Stomach (tissue), 9 donors: ENCODE measurements around the gene ZFP92. TPM values are rescaled to one million over a fixed set of nuclear protein-coding genes. Genes with fewer than 3 reads are reported as not detected.
A peak's percentile ranks its signal among the peaks of the same experiment; 100 is the strongest.
"Not testable (repeated sequence)": the region's sequence is repeated elsewhere in the genome, so short reads cannot be mapped to it uniquely, and the experiment has no call there.

Source experiments
- DNase-seq, 2 donors: peaks; one replicate each; pipeline versions ENCODE4 v3.0.0 to v3.0.0-alpha.2; 2013 to 2019
- H3K27ac ChIP-seq, 5 donors: fragments of 200-600 bp in 4 of 5; sonication (generic) in 4 of 5; one replicate each; pipeline ENCODE4 v1.5.1; 2013 to 2019; ENCODE audit warnings: mild to moderate bottlenecking in 1 of 5, moderate library complexity in 1 of 5
- H3K27me3 ChIP-seq, 3 donors: fragments of 200-600 bp; sonication (generic); one replicate each; pipeline ENCODE4 v1.5.1; 2017 to 2019; ENCODE audit warnings: mixed run types in 1 of 3
- H3K36me3 ChIP-seq, 4 donors: fragments of 200-600 bp; sonication (generic); 1 replicate in 3 of 4; 2 replicates in 1 of 4; pipeline ENCODE4 v1.5.1; 2016 to 2019
- H3K4me1 ChIP-seq, 4 donors: fragments of 200-600 bp; sonication (generic); one replicate each; pipeline ENCODE4 v1.5.1; 2016 to 2019
- H3K4me3 ChIP-seq, 4 donors: fragments of 200-600 bp; sonication (generic) in 3 of 4; one replicate each; pipeline ENCODE4 v1.5.1; 2016 to 2019; ENCODE audit warnings: mild to moderate bottlenecking in 1 of 4
- H3K9me3 ChIP-seq, 4 donors: fragments of 200-600 bp; sonication (generic); one replicate each; pipeline ENCODE4 v1.5.1; 2016 to 2019
- EP300 ChIP-seq: sonication (generic); formaldehyde crosslinking; IDR thresholded peaks from one replicate; pipeline ENCODE4 v1.6.1; 2017; ENCODE audit warnings: antibody characterized with exemption
- POLR2A ChIP-seq, 4 donors: fragments of 450-650 bp; IDR thresholded peaks; one replicate each; pipeline ENCODE4 v1.6.1; 2016; ENCODE audit warnings: antibody characterized with exemption in 4 of 4, control low read depth in 2 of 4, mild to moderate bottlenecking in 1 of 4, moderate library complexity in 1 of 4
- POLR2AphosphoS5 ChIP-seq, 3 donors: sonication (generic); formaldehyde crosslinking; IDR thresholded peaks; one replicate each; pipeline ENCODE4 v1.6.1; 2016; ENCODE audit warnings: antibody characterized with exemption in 3 of 3
- WGBS, 5 donors: extraction: QIAGEN DNeasy Blood & Tissue Kit in 3 of 5; methylation state at CpG; one replicate each; pipeline versions ENCODE4 v1.1.5 to v1.1.7; 2013 to 2018; 5-methylcytosine and 5-hydroxymethylcytosine counted together
- intact Hi-C: fragments of 100-400 bp; cut with DNase I; formaldehyde crosslinking; loops from one replicate; pipeline ENCODE4 v1.15.1; 2023; ENCODE audit warnings: low total_unique reads
- polyA plus RNA-seq, 3 donors: library from polyadenylated mRNA; stranded (reverse); fragments of 200-250 nt; gene quantifications; one replicate each; pipeline ENCODE4 v1.2.3, GENCODE V29; 2013
- total RNA-seq, 5 donors: library from RNA; depleted of rRNA; stranded (reverse); fragments of >200 nt; gene quantifications; one replicate each; pipeline versions ENCODE4 v1.1.0 to v1.2.3, GENCODE V29; 2014 to 2016
- TF ChIP-seq, protein P1 (sequence below), 7 experiments: fragments of 450-650 bp in 4 of 7; fragments of 200-600 bp in 3 of 7; sonication (generic) in 3 of 7; IDR thresholded peaks; one replicate each; pipeline ENCODE4 v1.5.1; 2016 to 2019; ENCODE audit warnings: antibody characterized with exemption in 7 of 7, control low read depth in 2 of 7, mild to moderate bottlenecking in 1 of 7
- donor health status: healthy with polysubstance abuse.
- donor health status: Bipolar disorder and iron deficiency.
- donor health status: healthy.

Gene ZFP92
- total and polyA plus RNA-seq, 8 donors: under 0.01 to 0.92 (median 0.31) TPM; not detected in 3

DNA sequence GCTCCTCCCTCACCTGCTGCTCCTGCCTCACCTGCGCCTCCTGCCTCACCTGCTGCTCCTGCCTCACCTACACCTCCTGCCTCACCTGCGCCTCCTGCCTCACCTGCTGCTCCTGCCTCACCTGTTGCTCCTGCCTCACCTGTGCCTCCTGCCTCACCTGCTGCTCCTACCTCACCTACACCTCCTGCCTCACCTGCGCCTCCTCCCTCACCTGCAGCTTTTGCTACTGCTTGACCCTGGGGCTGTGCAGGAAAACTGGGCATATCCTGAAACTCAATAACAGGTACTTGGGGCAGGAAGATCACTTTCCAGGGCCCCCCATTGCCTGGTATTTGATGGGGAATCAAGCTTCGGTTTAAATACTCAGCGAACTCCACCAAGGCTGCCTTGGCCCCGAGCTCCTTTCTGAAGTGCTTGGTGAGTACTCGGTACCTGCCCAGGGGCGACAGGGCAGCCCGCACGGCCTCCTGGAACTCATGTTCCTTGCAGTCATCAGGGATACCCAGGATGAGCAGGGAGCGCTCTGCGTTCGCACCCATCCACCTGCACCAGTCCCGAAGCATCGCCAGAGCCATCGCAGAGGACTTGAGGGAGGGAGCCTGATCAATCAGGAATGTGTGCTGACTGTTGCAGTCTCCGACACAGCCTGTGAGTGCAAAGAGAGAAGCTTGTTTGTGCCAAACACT, 12.9 kb upstream of the ZFP92 start:
- no peak overlapping the region for H3K4me3 ChIP-seq
- H3K9me3 ChIP-seq: peaks cover 0 to 13% (median 4%) of the 10 kb centered on the region in 4 donors
- DNase-seq: no peak
- H3K27me3 ChIP-seq: peaks cover 0 to 15% (median 11%) of the 10 kb centered on the region in 3 donors
- no peaks in the 10 kb centered on the region for H3K36me3 ChIP-seq
- no peaks in the 10 kb centered on the region for H3K4me1 ChIP-seq
- TF ChIP-seq POLR2A (IDR thresholded peaks at IDR 0.05) (no peak), EP300 (no peak), POLR2AphosphoS5 (IDR thresholded peaks at IDR 0.05) (no peak)
- TF ChIP-seq, protein P1, sequence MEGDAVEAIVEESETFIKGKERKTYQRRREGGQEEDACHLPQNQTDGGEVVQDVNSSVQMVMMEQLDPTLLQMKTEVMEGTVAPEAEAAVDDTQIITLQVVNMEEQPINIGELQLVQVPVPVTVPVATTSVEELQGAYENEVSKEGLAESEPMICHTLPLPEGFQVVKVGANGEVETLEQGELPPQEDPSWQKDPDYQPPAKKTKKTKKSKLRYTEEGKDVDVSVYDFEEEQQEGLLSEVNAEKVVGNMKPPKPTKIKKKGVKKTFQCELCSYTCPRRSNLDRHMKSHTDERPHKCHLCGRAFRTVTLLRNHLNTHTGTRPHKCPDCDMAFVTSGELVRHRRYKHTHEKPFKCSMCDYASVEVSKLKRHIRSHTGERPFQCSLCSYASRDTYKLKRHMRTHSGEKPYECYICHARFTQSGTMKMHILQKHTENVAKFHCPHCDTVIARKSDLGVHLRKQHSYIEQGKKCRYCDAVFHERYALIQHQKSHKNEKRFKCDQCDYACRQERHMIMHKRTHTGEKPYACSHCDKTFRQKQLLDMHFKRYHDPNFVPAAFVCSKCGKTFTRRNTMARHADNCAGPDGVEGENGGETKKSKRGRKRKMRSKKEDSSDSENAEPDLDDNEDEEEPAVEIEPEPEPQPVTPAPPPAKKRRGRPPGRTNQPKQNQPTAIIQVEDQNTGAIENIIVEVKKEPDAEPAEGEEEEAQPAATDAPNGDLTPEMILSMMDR (IDR thresholded peaks at IDR 0.05): no peak
- intact Hi-C loops: no loop called here
- H3K27ac ChIP-seq: no peak overlapping the region
- WGBS, 5 donors: 82 to 87% (median 86%) methylated on average over 3 to 17 of the region's 17 CpGs

DNA sequence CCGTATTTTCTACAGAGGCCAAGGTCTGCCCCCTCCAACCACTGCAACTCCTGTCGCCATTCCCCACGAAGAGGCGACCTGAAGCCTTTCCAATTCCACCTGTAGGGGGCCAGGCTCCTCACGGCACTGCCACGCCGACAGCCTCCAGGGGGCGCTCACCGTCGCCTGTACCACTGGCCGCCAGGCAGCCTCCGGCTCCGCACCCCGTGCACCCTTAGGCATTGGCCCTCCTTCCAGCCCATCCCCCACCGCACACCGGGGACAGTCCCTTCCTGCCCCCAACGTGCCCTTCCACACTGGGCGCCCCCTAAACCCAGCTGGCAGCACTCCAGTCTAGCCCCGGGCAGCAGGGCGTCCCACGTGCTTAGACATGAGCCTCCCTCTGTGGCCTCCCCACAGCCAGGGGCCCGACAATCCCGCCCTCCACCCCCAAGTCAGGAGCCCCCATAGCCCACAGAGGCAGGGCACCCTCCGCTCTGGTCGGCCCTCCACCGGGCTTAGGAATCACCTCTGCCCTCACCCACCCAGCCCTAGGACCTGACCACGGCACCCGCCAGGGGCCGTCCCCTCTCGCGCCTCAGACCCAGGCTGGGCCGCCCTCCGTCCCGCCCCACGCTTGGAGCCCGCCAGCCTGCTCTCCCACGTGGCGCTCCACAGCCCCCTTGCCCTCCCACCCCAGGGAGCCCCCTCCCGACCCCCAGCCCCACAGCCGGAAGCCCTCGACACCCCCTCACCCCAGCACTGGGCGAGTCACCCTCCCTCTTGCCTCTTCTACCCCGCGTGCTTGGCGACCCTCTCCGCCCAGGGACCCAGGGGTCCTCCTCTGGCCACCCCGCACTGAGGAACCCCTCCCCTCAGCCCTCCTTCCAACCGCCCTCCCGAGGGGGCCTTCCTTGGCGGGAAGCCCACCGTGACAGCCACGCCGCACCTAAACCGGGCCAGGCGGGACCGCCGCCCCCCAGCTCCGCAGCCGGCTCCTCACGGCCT, 10.8 kb upstream of the ZFP92 start:
- no peak for TF ChIP-seq POLR2A (IDR thresholded peaks at IDR 0.05)
- no peak for TF ChIP-seq EP300
- TF ChIP-seq, protein P1 (IDR thresholded peaks at IDR 0.05): peak in 3 of 7 experiments; percentile 26 to 42 (median 26)
- no peak for TF ChIP-seq POLR2AphosphoS5 (IDR thresholded peaks at IDR 0.05)
- H3K4me1 ChIP-seq: no peaks in the 10 kb centered on the region
- H3K4me3 ChIP-seq: no peak overlapping the region
- no peaks in the 10 kb centered on the region for H3K36me3 ChIP-seq
- peak; percentile 27 to 35 for DNase-seq
- H3K27ac ChIP-seq: no peak overlapping the region
- peaks cover 0 to 15% (median 7%) of the 10 kb centered on the region in 3 donors for H3K27me3 ChIP-seq
- WGBS, 5 donors: 72 to 80% (median 76%) methylated on average over 29 to 60 of the region's 60 CpGs
- intact Hi-C loops: no loop called here
- peaks cover 0 to 13% (median 4%) of the 10 kb centered on the region in 4 donors for H3K9me3 ChIP-seq

DNA sequence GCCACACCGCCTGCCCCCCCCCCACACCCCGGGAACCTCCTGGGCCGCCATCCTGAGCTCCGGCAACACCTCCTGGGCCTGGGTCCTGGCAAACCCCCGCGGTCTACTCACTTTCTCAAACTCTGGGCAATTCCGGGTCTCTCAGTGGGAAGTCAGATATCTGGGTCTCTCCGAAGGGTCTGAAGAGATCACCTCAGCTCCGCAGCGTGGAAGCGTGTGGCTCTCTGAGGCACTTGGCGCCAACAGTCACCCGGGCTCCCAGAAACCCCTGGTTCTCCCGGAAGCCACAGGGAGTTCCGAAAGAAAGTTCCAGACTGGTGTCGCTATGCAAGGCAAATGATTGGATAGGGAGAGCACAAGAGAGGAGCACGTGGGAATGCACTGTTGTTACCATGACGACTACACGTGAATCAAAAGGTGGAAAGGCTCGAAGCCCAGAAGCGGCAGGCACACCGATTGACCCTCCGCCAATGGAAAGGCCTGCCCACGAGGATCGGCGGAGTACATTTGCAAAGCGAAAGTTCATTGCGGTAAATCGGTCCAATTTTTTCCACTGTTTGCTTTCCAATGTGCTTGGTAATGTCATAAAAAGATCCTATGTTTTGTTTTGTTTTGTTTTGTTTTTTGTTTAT, 10.0 kb upstream of the ZFP92 start, which contains the start of gene PNMA6E:
PNMA6E (minus strand) TSS at position 218 of the 632 bp plus-strand sequence. CDS start 2,501 bp downstream, outside the sequence.
- DNase-seq: no peak
- 91 to 97% (median 94%) methylated on average over 21 to 29 of the region's 29 CpGs for WGBS, 5 donors
- Histone ChIP-seq H3K27me3 (peaks cover 0 to 15% (median 7%) of the 10 kb centered on the region in 3 donors), H3K27ac (no peak within 1 kb of the TSS), H3K36me3 (no peaks in the 10 kb centered on the region), H3K4me3 (no peak within 1 kb of the TSS), H3K4me1 (no peaks in the 10 kb centered on the region), H3K9me3 (peaks cover 0 to 13% (median 4%) of the 10 kb centered on the region in 4 donors)
- TF ChIP-seq POLR2AphosphoS5 (IDR thresholded peaks at IDR 0.05) (no peak), POLR2A (IDR thresholded peaks at IDR 0.05) (no peak), EP300 (no peak)
- TF ChIP-seq, protein P1 (IDR thresholded peaks at IDR 0.05): no peak
- intact Hi-C loops: no loop called here

DNA sequence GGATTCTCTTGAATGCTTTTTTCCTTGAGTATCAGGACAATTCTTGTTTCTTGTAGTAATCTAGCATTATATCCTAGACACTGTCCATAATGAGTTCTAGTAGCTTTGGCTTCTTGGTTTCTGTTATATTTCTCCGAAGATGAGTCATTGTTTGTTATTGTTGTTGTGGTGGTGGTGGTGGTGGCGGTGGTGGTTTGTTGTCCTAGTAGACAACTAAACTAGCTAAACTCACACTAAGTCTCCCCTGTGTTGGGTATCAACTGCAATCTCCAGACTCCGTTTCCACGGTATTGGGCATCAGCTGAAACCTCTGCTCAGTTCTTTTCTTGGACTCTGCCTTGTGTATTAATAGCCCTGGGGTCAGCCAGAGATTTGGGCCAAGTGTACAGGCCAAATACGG, 6.9 kb upstream of the ZFP92 start:
- WGBS, 5 donors: 68 to 75% (median 72%) methylated on average over 4 to 5 of the region's 5 CpGs
- H3K9me3 ChIP-seq: peaks cover 0 to 13% (median 4%) of the 10 kb centered on the region in 4 donors
- H3K4me1 ChIP-seq, H3K36me3 ChIP-seq, H3K27ac ChIP-seq, H3K4me3 ChIP-seq, intact Hi-C loops, H3K27me3 ChIP-seq, DNase-seq: not testable (repeated sequence)
